ENCODE results near the gene KRTAP2-4. TPM values are rescaled to one million over a fixed set of nuclear protein-coding genes. Genes with fewer than 3 reads are reported as not detected.

Gene KRTAP2-4
- total RNA-seq, 4 donors from 2014 or later: not detected

GRCh38 chr17:41029633-41030245 is 35.9 kb downstream of the KRTAP2-4 start, which contains the start of gene KRTAP1-4:
KRTAP1-4 (minus strand) TSS chr17:41030195; CDS start chr17:41030078, 117 bp downstream.
- no peak for TF ChIP-seq POLR2AphosphoS5 (IDR thresholded peaks at IDR 0.05)
- TF ChIP-seq EP300 (IDR thresholded peaks at IDR 0.05): no peak
- TF ChIP-seq, protein P1, sequence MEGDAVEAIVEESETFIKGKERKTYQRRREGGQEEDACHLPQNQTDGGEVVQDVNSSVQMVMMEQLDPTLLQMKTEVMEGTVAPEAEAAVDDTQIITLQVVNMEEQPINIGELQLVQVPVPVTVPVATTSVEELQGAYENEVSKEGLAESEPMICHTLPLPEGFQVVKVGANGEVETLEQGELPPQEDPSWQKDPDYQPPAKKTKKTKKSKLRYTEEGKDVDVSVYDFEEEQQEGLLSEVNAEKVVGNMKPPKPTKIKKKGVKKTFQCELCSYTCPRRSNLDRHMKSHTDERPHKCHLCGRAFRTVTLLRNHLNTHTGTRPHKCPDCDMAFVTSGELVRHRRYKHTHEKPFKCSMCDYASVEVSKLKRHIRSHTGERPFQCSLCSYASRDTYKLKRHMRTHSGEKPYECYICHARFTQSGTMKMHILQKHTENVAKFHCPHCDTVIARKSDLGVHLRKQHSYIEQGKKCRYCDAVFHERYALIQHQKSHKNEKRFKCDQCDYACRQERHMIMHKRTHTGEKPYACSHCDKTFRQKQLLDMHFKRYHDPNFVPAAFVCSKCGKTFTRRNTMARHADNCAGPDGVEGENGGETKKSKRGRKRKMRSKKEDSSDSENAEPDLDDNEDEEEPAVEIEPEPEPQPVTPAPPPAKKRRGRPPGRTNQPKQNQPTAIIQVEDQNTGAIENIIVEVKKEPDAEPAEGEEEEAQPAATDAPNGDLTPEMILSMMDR (IDR thresholded peaks at IDR 0.05): no peak
- TF ChIP-seq POLR2A (IDR thresholded peaks at IDR 0.05): no peak
- WGBS, 2 donors (ENCODE audit: low coverage in 1 of 2): 57 to 63% methylated on average over 1 to 2 of the region's 12 CpGs

DNA sequence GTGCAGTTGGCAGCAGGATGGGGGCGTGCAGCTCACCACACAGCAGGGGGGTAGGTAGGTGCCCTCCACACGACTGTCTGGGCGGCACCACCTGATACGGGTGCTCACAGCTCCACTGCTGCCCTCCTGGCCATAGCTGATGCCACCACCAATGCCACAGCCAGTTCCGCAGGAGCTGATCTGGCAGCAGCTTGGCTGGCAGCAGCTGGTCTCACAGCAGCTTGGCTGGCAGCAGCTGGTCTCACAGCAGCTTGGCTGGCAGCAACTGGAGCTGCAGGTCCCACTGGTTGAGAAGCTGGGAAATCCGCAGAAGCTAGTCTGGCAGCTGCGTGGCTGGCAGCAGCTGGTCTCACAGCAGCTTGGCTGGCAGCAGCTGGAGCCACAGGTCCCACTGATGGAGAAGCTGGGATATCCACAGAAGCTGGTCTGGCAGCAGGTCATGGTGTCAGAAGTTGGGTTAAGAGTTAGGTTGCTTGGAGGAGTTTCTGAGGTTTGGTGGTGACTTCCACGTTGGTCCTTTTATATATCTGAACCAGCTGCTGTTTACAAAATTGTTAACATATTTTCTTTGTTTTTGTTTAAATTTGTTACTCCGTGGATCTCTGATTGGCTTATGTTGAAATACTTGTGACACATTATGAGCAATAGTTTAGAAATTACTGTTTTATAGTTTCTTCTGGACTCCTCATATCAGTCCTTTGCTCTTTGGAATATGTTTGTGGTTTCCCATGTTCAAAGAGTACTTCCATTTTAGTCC is 38.8 kb downstream of the KRTAP2-4 start, which contains the start of gene KRTAP1-5:
Gene KRTAP1-5, minus strand, starts transcription at position 494 of the 757 bp plus-strand sequence. Its CDS starts 53 bp downstream, at position 441.
- 41 to 45% methylated on average over 2 of the region's 9 CpGs for WGBS, 2 donors (ENCODE audit: low coverage in 1 of 2)
- Histone ChIP-seq H3K36me3 (no peaks in the 10 kb centered on the region), H3K9me3 (no peaks in the 10 kb centered on the region), H3K4me3 (no peak within 1 kb of the TSS), H3K4me1 (no peaks in the 10 kb centered on the region), H3K27me3 (peaks cover 27% of the 10 kb centered on the region), H3K27ac (no peak within 1 kb of the TSS)
- TF ChIP-seq, protein P1 (IDR thresholded peaks at IDR 0.05): no peak
- TF ChIP-seq POLR2AphosphoS5 (IDR thresholded peaks at IDR 0.05): no peak
- TF ChIP-seq EP300 (IDR thresholded peaks at IDR 0.05): no peak
- TF ChIP-seq POLR2A (IDR thresholded peaks at IDR 0.05): no peak
- no peak for ATAC-seq

More at GRCh38 chr17:41029633-41030245, 35.9 kb downstream of the KRTAP2-4 start, which contains the start of gene KRTAP1-4:
- ATAC-seq: no peak
- peaks cover 27% of the 10 kb centered on the region for H3K27me3 ChIP-seq
- H3K4me1 ChIP-seq: no peaks in the 10 kb centered on the region
- H3K27ac ChIP-seq: no peak within 1 kb of the TSS
- H3K4me3 ChIP-seq: no peak within 1 kb of the TSS
- no peaks in the 10 kb centered on the region for H3K9me3 ChIP-seq
- H3K36me3 ChIP-seq: no peaks in the 10 kb centered on the region

GRCh38 chr17:41024697-41025096 is 41.0 kb downstream of the KRTAP2-4 start:
- no peaks in the 10 kb centered on the region for H3K36me3 ChIP-seq
- H3K27me3 ChIP-seq: peaks cover 22% of the 10 kb centered on the region
- WGBS, 2 donors (ENCODE audit: low coverage in 1 of 2): 74 to 97% methylated on average over 3 of the region's 3 CpGs
- H3K4me3 ChIP-seq: no peak overlapping the region
- no peaks in the 10 kb centered on the region for H3K4me1 ChIP-seq
- H3K9me3 ChIP-seq: peaks cover 0 to 4% (median 0%) of the 10 kb centered on the region in 3 donors
- TF ChIP-seq POLR2AphosphoS5 (IDR thresholded peaks at IDR 0.05): no peak
- TF ChIP-seq POLR2A (IDR thresholded peaks at IDR 0.05): no peak
- TF ChIP-seq, protein P1 (IDR thresholded peaks at IDR 0.05): no peak
- TF ChIP-seq EP300 (IDR thresholded peaks at IDR 0.05): no peak
- no peak overlapping the region for H3K27ac ChIP-seq
- ATAC-seq: no peak

GRCh38 chr17:41020336-41020735 is 45.3 kb downstream of the KRTAP2-4 start:
- H3K4me1 ChIP-seq: no peaks in the 10 kb centered on the region
- no peak overlapping the region for H3K27ac ChIP-seq
- peaks cover 4% of the 10 kb centered on the region for H3K27me3 ChIP-seq
- H3K4me3 ChIP-seq: no peak overlapping the region
- TF ChIP-seq POLR2AphosphoS5 (IDR thresholded peaks at IDR 0.05) (no peak), EP300 (IDR thresholded peaks at IDR 0.05) (no peak), POLR2A (IDR thresholded peaks at IDR 0.05) (no peak)
- TF ChIP-seq, protein P1 (IDR thresholded peaks at IDR 0.05): no peak
- no peaks in the 10 kb centered on the region for H3K36me3 ChIP-seq
- ATAC-seq: no peak
- peaks cover 0 to 4% (median 0%) of the 10 kb centered on the region in 3 donors for H3K9me3 ChIP-seq

Data from gastroesophageal sphincter (tissue), 4 donors.